HCT116 (cell line): ENCODE results near the gene MAP4K1. TPM values are rescaled to one million over a fixed set of nuclear protein-coding genes. Genes with fewer than 3 reads are reported as not detected.

Source experiments
- ATAC-seq: fragments of 200-7000 bp; cut with Tn5 transposase; 2 replicates; pipeline ENCODE4 v1.9.1; 2020; ENCODE audit warnings: mild to moderate bottlenecking, moderate library complexity
- BruUV-seq: library from RNA; stranded (reverse); fragments of 400-500 nt; replicated peaks from 2 replicates; lab custom pipeline; 2021; lab: Mats Ljungman, UMichigan
- CTCF ChIA-PET: fragments of 300-600 bp; sonication (Branson Sonifier 250); formaldehyde crosslinking; loops from one replicate; lab custom pipeline; 2021; ENCODE audit warnings: antibody characterized with exemption; lab: Charles Lee
- POLR2A ChIA-PET: fragments of 300-600, 350-600 bp; sonication (Branson Sonifier 250); formaldehyde crosslinking; loops from one replicate; lab custom pipeline; 2021; ENCODE audit warnings: antibody characterized with exemption; lab: Charles Lee
- RAD21 ChIA-PET, 2 experiments: fragments of 300-600 bp; sonication (Branson Sonifier 250); formaldehyde crosslinking; loops; one replicate each; lab custom pipeline; 2023; ENCODE audit warnings: low total read pairs in 2 of 2; ENCODE audit not compliant: uncharacterized antibody in 2 of 2, unreplicated experiment in 2 of 2, low non-redundant PET in 1 of 2; lab: Charles Lee
- DNase-seq: peaks from one replicate; pipeline ENCODE4 v3.0.0-alpha.2; 2010; ENCODE audit warnings: low read depth, low spot score
- H2AFZ ChIP-seq: fragments of 200-600 bp; shearing (Covaris generic), sonication (generic); 2 replicates; pipeline ENCODE4 v1.6.1; 2017; ENCODE audit warnings: low read depth, mixed run types, mixed read lengths, antibody characterized with exemption, low read length; ENCODE audit not compliant: poor library complexity, severe bottlenecking
- H3K27ac ChIP-seq: 2 replicates; pipeline ENCODE4 v1.5.1; 2012; ENCODE audit warnings: low read depth, low read length
- H3K27me3 ChIP-seq: fragments of 200-600 bp; sonication (generic); 2 replicates; pipeline ENCODE4 v1.6.1; 2016; ENCODE audit warnings: mixed run types, low read length, mixed read lengths; ENCODE audit not compliant: insufficient read depth
- H3K36me3 ChIP-seq, 2 experiments: fragments of 200-500 bp in 1 of 2; fragments of 200-600 bp in 1 of 2; sonication (Bioruptor generic) in 1 of 2; sonication (generic) in 1 of 2; 2 replicates each; pipeline versions ENCODE4 v1.5.1 to v1.6.1; 2014 to 2016; ENCODE audit warnings: low read length in 2 of 2, inconsistent platforms in 1 of 2, mixed read lengths in 1 of 2, mixed run types in 1 of 2; ENCODE audit not compliant: insufficient read depth in 2 of 2, control insufficient read depth in 1 of 2
- H3K4me1 ChIP-seq, 2 experiments: fragments of 200-600 bp in 1 of 2; sonication (generic) in 1 of 2; 2 replicates each; pipeline versions ENCODE4 v1.5.1 to v1.6.1; 2012 to 2017; ENCODE audit warnings: low read length in 2 of 2, inconsistent platforms in 1 of 2, mild to moderate bottlenecking in 1 of 2, mixed read lengths in 1 of 2, mixed run types in 1 of 2, moderate library complexity in 1 of 2; ENCODE audit not compliant: insufficient read depth in 2 of 2, control insufficient read depth in 1 of 2
- H3K4me2 ChIP-seq: fragments of 200-600 bp; sonication (generic); 2 replicates; pipeline ENCODE4 v1.6.1; 2017; ENCODE audit warnings: mixed run types, low read length, mixed read lengths
- H3K4me3 ChIP-seq, 2 experiments: fragments of 200-600 bp in 1 of 2; sonication (generic) in 1 of 2; replicated peaks in 1 of 2; 2 replicates each; pipeline ENCODE4 v1.5.1; 2011 to 2016; ENCODE audit warnings: low read length in 2 of 2, control low read depth in 1 of 2, low read depth in 1 of 2, mild to moderate bottlenecking in 1 of 2, mixed read lengths in 1 of 2, mixed run types in 1 of 2
- H3K79me2 ChIP-seq: fragments of 200-600 bp; sonication (generic); 2 replicates; pipeline ENCODE4 v1.6.1; 2017; ENCODE audit warnings: mild to moderate bottlenecking, mixed run types, low read length, moderate library complexity, mixed read lengths; ENCODE audit not compliant: insufficient read depth
- H3K9ac ChIP-seq: fragments of 200-600 bp; sonication (generic); 2 replicates; pipeline ENCODE4 v1.6.1; 2016; ENCODE audit warnings: low read length, mixed read lengths
- H3K9me2 ChIP-seq: fragments of 200-600 bp; sonication (generic), shearing (Covaris generic); 2 replicates; pipeline ENCODE4 v1.6.1; 2017; ENCODE audit warnings: mixed run types, mild to moderate bottlenecking, moderate library complexity; ENCODE audit not compliant: insufficient read depth
- H3K9me3 ChIP-seq, 2 experiments: fragments of 200-500 bp in 1 of 2; fragments of 200-600 bp in 1 of 2; sonication (Bioruptor generic) in 1 of 2; sonication (generic) in 1 of 2; 2 replicates each; pipeline ENCODE4 v1.6.1; 2014 to 2017; ENCODE audit warnings: low read length in 2 of 2, mixed read lengths in 2 of 2, inconsistent platforms in 1 of 2, low read depth in 1 of 2, mild to moderate bottlenecking in 1 of 2, mixed run types in 1 of 2, moderate library complexity in 1 of 2; ENCODE audit not compliant: control insufficient read depth in 1 of 2, insufficient read depth in 1 of 2
- H4K20me1 ChIP-seq: fragments of 200-600 bp; sonication (generic), shearing (Covaris generic); 2 replicates; pipeline ENCODE4 v1.6.1; 2017; ENCODE audit warnings: mixed run types, mild to moderate bottlenecking, moderate library complexity; ENCODE audit not compliant: insufficient read depth
- POLR2AphosphoS5 ChIP-seq: IDR thresholded peaks from 2 replicates; pipeline ENCODE4 v1.6.1; 2011; ENCODE audit warnings: mild to moderate bottlenecking, low read depth, low read length, moderate library complexity
- RAD21 ChIP-seq: IDR thresholded peaks from 2 replicates; pipeline ENCODE4 v1.6.1; 2012; ENCODE audit warnings: low read depth, mild to moderate bottlenecking
- SRF ChIP-seq: IDR thresholded peaks from 2 replicates; pipeline ENCODE4 v1.6.1; 2012; ENCODE audit warnings: low read depth
- TCF7L2 ChIP-seq: IDR thresholded peaks from 2 replicates; pipeline ENCODE4 v1.7.0; 2011; ENCODE audit warnings: borderline replicate concordance, inconsistent platforms; ENCODE audit not compliant: insufficient read depth, insufficient read length; ENCODE audit errors: extremely low read depth
- YY1 ChIP-seq: IDR thresholded peaks from 2 replicates; pipeline ENCODE4 v1.6.1; 2011; ENCODE audit warnings: low read length, low read depth, moderate library complexity, mild to moderate bottlenecking; ENCODE audit not compliant: insufficient replicate concordance; ENCODE audit errors: extremely low read depth
- intact Hi-C: fragments of 100-400 bp; cut with micrococcal nuclease; formaldehyde crosslinking; loops from 2 replicates; pipeline ENCODE4 v1.10.0; 2022
- total RNA-seq: library from RNA; stranded (reverse); gene quantifications from one replicate; pipeline ENCODE4 v1.2.1, GENCODE V29; 2021; ENCODE audit not compliant: unreplicated experiment
- TF ChIP-seq, protein P1 (sequence below): IDR thresholded peaks from 2 replicates; pipeline ENCODE4 v1.6.1; 2012
- TF ChIP-seq, protein P2 (sequence below), 3 experiments: fragments of 200-600 bp in 1 of 3; sonication (generic) in 1 of 3; IDR thresholded peaks in 2 of 3; conservative IDR thresholded peaks in 1 of 3; 2 replicates each; pipeline ENCODE4 v1.5.1; 2012 to 2017; ENCODE audit warnings: low read depth in 2 of 3, low read length in 2 of 3, antibody characterized with exemption in 1 of 3, borderline replicate concordance in 1 of 3, control low read depth in 1 of 3, mild to moderate bottlenecking in 1 of 3, mixed read lengths in 1 of 3, mixed run types in 1 of 3, moderate library complexity in 1 of 3; ENCODE audit not compliant: insufficient read depth in 1 of 3
- TF ChIP-seq, protein P3 (sequence below): IDR thresholded peaks from 2 replicates; pipeline ENCODE4 v1.6.1; 2011; ENCODE audit warnings: mild to moderate bottlenecking, low read length, moderate library complexity; ENCODE audit not compliant: insufficient replicate concordance; ENCODE audit errors: extremely low read depth
- TF ChIP-seq, protein P4 (sequence below): IDR thresholded peaks from 2 replicates; pipeline ENCODE4 v1.6.1; 2012; ENCODE audit warnings: low read depth

Gene MAP4K1
- total RNA-seq, 1 experiment from 2014 or later: 9.1 TPM

DNA sequence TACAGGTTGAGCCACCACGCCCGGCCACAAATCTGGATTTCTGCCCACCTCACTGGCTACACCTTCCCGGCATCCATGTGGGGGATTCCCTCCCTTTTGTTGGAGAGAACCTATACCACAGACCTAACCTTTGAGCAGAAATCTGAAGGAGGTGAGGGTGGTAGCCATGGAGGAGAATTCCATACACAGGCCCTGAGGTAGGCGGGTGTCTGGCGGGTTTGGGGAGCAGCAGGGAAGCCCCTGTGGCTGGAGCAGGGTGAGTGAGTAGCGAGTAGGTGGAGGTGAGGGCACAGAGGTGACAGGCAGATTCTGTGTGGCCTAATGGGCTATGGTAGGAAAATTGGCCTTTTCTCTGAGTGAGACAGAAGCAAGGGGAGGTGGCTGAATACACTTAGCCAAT lies 11.8 kb upstream of the MAP4K1 start:
- ChIA-PET RAD21 (no interaction called here), POLR2A (no interaction called here), CTCF (no interaction called here)
- no TSS peak for BruUV-seq
- no peaks in the 10 kb centered on the region for H3K27me3 ChIP-seq
- H4K20me1 ChIP-seq: no peaks in the 10 kb centered on the region
- peaks cover 0 to 1% of the 10 kb centered on the region in 2 experiments; a peak in 1 of 4 replicates for H3K4me1 ChIP-seq
- ATAC-seq (no peak), DNase-seq (no peak)
- no peak overlapping the region for H3K4me3 ChIP-seq
- intact Hi-C loops: no loop called here
- H3K79me2 ChIP-seq: peaks cover 10% of the 10 kb centered on the region; the same call in 1 of the 2 replicates
- H3K9me2 ChIP-seq: no peaks in the 10 kb centered on the region
- H3K36me3 ChIP-seq: peaks cover 33 to 45% of the 10 kb centered on the region in 2 experiments; a peak in 3 of 4 replicates
- no peak overlapping the region for H3K4me2 ChIP-seq
- no peak overlapping the region for H3K9ac ChIP-seq
- H3K27ac ChIP-seq: no peak overlapping the region; the same call in 1 of the 2 replicates
- no peaks in the 10 kb centered on the region for H3K9me3 ChIP-seq
- H2AFZ ChIP-seq: no peak overlapping the region
- TF ChIP-seq TCF7L2: no peak
- TF ChIP-seq POLR2AphosphoS5: no peak
- TF ChIP-seq SRF: no peak
- TF ChIP-seq, protein P1, sequence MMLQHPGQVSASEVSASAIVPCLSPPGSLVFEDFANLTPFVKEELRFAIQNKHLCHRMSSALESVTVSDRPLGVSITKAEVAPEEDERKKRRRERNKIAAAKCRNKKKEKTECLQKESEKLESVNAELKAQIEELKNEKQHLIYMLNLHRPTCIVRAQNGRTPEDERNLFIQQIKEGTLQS: no peak
- no peak for TF ChIP-seq RAD21
- no peak for TF ChIP-seq YY1
- TF ChIP-seq, protein P2, sequence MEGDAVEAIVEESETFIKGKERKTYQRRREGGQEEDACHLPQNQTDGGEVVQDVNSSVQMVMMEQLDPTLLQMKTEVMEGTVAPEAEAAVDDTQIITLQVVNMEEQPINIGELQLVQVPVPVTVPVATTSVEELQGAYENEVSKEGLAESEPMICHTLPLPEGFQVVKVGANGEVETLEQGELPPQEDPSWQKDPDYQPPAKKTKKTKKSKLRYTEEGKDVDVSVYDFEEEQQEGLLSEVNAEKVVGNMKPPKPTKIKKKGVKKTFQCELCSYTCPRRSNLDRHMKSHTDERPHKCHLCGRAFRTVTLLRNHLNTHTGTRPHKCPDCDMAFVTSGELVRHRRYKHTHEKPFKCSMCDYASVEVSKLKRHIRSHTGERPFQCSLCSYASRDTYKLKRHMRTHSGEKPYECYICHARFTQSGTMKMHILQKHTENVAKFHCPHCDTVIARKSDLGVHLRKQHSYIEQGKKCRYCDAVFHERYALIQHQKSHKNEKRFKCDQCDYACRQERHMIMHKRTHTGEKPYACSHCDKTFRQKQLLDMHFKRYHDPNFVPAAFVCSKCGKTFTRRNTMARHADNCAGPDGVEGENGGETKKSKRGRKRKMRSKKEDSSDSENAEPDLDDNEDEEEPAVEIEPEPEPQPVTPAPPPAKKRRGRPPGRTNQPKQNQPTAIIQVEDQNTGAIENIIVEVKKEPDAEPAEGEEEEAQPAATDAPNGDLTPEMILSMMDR (IDR thresholded peaks at IDR 0.05 in 2 of 3, conservative IDR thresholded peaks at IDR 0.05 in 1 of 3; ENCODE audit: borderline replicate concordance in 1 of 3, insufficient read depth in 1 of 3, low read depth in 2 of 3, low read length in 2 of 3): no peak
- TF ChIP-seq, protein P3, sequence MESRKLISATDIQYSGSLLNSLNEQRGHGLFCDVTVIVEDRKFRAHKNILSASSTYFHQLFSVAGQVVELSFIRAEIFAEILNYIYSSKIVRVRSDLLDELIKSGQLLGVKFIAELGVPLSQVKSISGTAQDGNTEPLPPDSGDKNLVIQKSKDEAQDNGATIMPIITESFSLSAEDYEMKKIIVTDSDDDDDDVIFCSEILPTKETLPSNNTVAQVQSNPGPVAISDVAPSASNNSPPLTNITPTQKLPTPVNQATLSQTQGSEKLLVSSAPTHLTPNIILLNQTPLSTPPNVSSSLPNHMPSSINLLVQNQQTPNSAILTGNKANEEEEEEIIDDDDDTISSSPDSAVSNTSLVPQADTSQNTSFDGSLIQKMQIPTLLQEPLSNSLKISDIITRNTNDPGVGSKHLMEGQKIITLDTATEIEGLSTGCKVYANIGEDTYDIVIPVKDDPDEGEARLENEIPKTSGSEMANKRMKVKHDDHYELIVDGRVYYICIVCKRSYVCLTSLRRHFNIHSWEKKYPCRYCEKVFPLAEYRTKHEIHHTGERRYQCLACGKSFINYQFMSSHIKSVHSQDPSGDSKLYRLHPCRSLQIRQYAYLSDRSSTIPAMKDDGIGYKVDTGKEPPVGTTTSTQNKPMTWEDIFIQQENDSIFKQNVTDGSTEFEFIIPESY: no peak
- TF ChIP-seq, protein P4, sequence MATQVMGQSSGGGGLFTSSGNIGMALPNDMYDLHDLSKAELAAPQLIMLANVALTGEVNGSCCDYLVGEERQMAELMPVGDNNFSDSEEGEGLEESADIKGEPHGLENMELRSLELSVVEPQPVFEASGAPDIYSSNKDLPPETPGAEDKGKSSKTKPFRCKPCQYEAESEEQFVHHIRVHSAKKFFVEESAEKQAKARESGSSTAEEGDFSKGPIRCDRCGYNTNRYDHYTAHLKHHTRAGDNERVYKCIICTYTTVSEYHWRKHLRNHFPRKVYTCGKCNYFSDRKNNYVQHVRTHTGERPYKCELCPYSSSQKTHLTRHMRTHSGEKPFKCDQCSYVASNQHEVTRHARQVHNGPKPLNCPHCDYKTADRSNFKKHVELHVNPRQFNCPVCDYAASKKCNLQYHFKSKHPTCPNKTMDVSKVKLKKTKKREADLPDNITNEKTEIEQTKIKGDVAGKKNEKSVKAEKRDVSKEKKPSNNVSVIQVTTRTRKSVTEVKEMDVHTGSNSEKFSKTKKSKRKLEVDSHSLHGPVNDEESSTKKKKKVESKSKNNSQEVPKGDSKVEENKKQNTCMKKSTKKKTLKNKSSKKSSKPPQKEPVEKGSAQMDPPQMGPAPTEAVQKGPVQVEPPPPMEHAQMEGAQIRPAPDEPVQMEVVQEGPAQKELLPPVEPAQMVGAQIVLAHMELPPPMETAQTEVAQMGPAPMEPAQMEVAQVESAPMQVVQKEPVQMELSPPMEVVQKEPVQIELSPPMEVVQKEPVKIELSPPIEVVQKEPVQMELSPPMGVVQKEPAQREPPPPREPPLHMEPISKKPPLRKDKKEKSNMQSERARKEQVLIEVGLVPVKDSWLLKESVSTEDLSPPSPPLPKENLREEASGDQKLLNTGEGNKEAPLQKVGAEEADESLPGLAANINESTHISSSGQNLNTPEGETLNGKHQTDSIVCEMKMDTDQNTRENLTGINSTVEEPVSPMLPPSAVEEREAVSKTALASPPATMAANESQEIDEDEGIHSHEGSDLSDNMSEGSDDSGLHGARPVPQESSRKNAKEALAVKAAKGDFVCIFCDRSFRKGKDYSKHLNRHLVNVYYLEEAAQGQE: no peak
